Measurements from ENCODE around the gene CPE. TPM values are rescaled to one million over a fixed set of nuclear protein-coding genes. Genes with fewer than 3 reads are reported as not detected.

Gene CPE
- total RNA-seq, 1 donor from 2014 or later: 147 TPM

- DNase-seq: no peak
Observed at GRCh38 chr4:165508372-165509120, 129.7 kb downstream of the CPE start.

GRCh38 chr4:165512424-165512823 lies 133.6 kb downstream of the CPE start:
- peak; percentile 75 for DNase-seq

- DNase-seq: no peak
Observed at GRCh38 chr4:165514739-165515138, 135.9 kb downstream of the CPE start.

- DNase-seq: no peak
Observed at GRCh38 chr4:165515201-165515600, 136.4 kb downstream of the CPE start.

GRCh38 chr4:165516281-165516833 lies 137.5 kb downstream of the CPE start:
- DNase-seq: peak; percentile 50

- no peak for DNase-seq
Observed at GRCh38 chr4:165517216-165517615, 138.4 kb downstream of the CPE start.

GRCh38 chr4:165518024-165518616 lies 139.3 kb downstream of the CPE start:
- no peak for DNase-seq

GRCh38 chr4:165518686-165519085 lies 139.9 kb downstream of the CPE start:
- DNase-seq: no peak

- DNase-seq: peak; percentile 24
Observed at GRCh38 chr4:165519591-165519990, 140.8 kb downstream of the CPE start.

GRCh38 chr4:165520086-165520485 lies 141.3 kb downstream of the CPE start:
- DNase-seq: peak; percentile 48

- no peak for DNase-seq
Observed at GRCh38 chr4:165522050-165522449, 143.2 kb downstream of the CPE start.

GRCh38 chr4:165524532-165525190 lies 145.9 kb downstream of the CPE start:
- DNase-seq: no peak

- no peak for DNase-seq
Observed at GRCh38 chr4:165532976-165533375, 154.2 kb downstream of the CPE start.

GRCh38 chr4:165537028-165537648 lies 158.3 kb downstream of the CPE start:
- peak; percentile 87 for DNase-seq

- DNase-seq: no peak
Observed at GRCh38 chr4:165539801-165540200, 161.0 kb downstream of the CPE start.

GRCh38 chr4:165540206-165540830 lies 161.5 kb downstream of the CPE start:
- DNase-seq: no peak

GRCh38 chr4:165541851-165542459 lies 163.1 kb downstream of the CPE start:
- DNase-seq: no peak

GRCh38 chr4:165542476-165542875 lies 163.7 kb downstream of the CPE start:
- no peak for DNase-seq

Data from tongue (tissue), 2 donors.